ENCODE measurements around the gene UTS2R.

The UTS2R gene

GRCh38 chr17:82397449-82398335, 26.1 kb downstream of the UTS2R start:
- no peak for TF ChIP-seq SP7 (tag by site-specific recombination; IDR thresholded peaks at IDR 0.05)
- TF ChIP-seq ZNF155 (tag by site-specific recombination; IDR thresholded peaks at IDR 0.05): no peak
- TF ChIP-seq EGR2 (tag by site-specific recombination; IDR thresholded peaks at IDR 0.05; ENCODE audit: low read depth): peak; percentile 83
- TF ChIP-seq TSHZ1 (tag by site-specific recombination; IDR thresholded peaks at IDR 0.05; ENCODE audit: borderline replicate concordance): no peak
- peak; percentile 100 for TF ChIP-seq KLF1 (tag by site-specific recombination; IDR thresholded peaks at IDR 0.05)
- TF ChIP-seq RBAK (tag by site-specific recombination; IDR thresholded peaks at IDR 0.05): no peak
- peak; percentile 89 for TF ChIP-seq KLF17 (tag by site-specific recombination; IDR thresholded peaks at IDR 0.05)
- TF ChIP-seq ZFHX2 (tag by site-specific recombination; conservative IDR thresholded peaks at IDR 0.05): peak; percentile 76
- peak; percentile 54; the same call in 1 of the 2 replicates for TF ChIP-seq KLF10 (tag by site-specific recombination; IDR thresholded peaks at IDR 0.05)
- TF ChIP-seq KLF9 (tag by site-specific recombination; IDR thresholded peaks at IDR 0.05; ENCODE audit: low read depth): peak; percentile 51; the same call in 1 of the 2 replicates
- TF ChIP-seq, protein P1, sequence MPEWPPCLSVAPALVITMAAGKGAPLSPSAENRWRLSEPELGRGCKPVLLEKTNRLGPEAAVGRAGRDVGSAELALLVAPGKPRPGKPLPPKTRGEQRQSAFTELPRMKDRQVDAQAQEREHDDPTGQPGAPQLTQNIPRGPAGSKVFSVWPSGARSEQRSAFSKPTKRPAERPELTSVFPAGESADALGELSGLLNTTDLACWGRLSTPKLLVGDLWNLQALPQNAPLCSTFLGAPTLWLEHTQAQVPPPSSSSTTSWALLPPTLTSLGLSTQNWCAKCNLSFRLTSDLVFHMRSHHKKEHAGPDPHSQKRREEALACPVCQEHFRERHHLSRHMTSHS (tag by site-specific recombination; IDR thresholded peaks at IDR 0.05): no peak
- no peak for TF ChIP-seq ZNF555 (tag by site-specific recombination; conservative IDR thresholded peaks at IDR 0.05)
- TF ChIP-seq ZNF660 (tag by site-specific recombination; IDR thresholded peaks at IDR 0.05): no peak
- TF ChIP-seq KLF7 (tag by site-specific recombination; IDR thresholded peaks at IDR 0.05; ENCODE audit: borderline replicate concordance): no peak
- ChIA-PET CTCF (no interaction called here), POLR2A (interaction anchor here (0.5 kb wide), 1 partner anchor 54 kb away, joined by 3 read pairs; no protein-coding TSS in a partner anchor)
- Histone ChIP-seq H3K36me3 (ENCODE audit: control insufficient read depth in 2 of 2, insufficient read depth in 1 of 2, low read length in 2 of 2) (peaks cover 6 to 16% of the 10 kb centered on the region in 2 experiments; a peak in 2 of 3 replicates), H3K4me1 (ENCODE audit: control insufficient read depth, insufficient read depth, low read length) (no peaks in the 10 kb centered on the region), H3K27ac (ENCODE audit: extremely low read depth, low read depth, low read length) (no peak overlapping the region), H3K4me3 (ENCODE audit: low read depth, low read length) (no peak overlapping the region), H3K9me3 (ENCODE audit: control insufficient read depth, insufficient read depth, low read depth, low read length) (no peaks in the 10 kb centered on the region)

- TF ChIP-seq ZNF585B (tag by site-specific recombination; IDR thresholded peaks at IDR 0.05) (no peak), ZBTB10 (tag by site-specific recombination; IDR thresholded peaks at IDR 0.05) (no peak)
- H3K4me1 ChIP-seq (ENCODE audit: control insufficient read depth, insufficient read depth, low read length): no peaks in the 10 kb centered on the region
- no peaks in the 10 kb centered on the region for H3K9me3 ChIP-seq (ENCODE audit: control insufficient read depth, insufficient read depth, low read depth, low read length)
- no peak overlapping the region for H3K27ac ChIP-seq (ENCODE audit: extremely low read depth, low read depth, low read length)
- peaks cover 8 to 21% of the 10 kb centered on the region in 2 experiments; a peak in 2 of 3 replicates for H3K36me3 ChIP-seq (ENCODE audit: control insufficient read depth in 2 of 2, insufficient read depth in 1 of 2, low read length in 2 of 2)
- no peak overlapping the region for H3K4me3 ChIP-seq (ENCODE audit: low read depth, low read length)
- POLR2A ChIA-PET: no interaction called here
- CTCF ChIA-PET: interaction anchor here (1.0 kb wide), 1 partner anchor 41 kb away, joined by 3 read pairs; no protein-coding TSS in a partner anchor
Observed at GRCh38 chr17:82399041-82399441, 27.5 kb downstream of the UTS2R start.
